NT2/D1 (cell line): ENCODE measurements around the gene IGFL4.

Source experiments
- DNase-seq: peaks from one replicate; pipeline ENCODE4 v3.0.0-alpha.2; 2011; ENCODE audit warnings: low read depth, low spot score
- H3K27me3 ChIP-seq: 2 replicates; pipeline ENCODE4 v1.6.0; 2011; ENCODE audit warnings: mild to moderate bottlenecking; ENCODE audit not compliant: insufficient read length, insufficient read depth
- H3K36me3 ChIP-seq: 2 replicates; pipeline ENCODE4 v1.6.1; 2011; ENCODE audit warnings: mild to moderate bottlenecking, low read length, mixed read lengths; ENCODE audit not compliant: insufficient read depth, insufficient read length
- H3K4me1 ChIP-seq: 2 replicates; pipeline ENCODE4 v1.5.1; 2011; ENCODE audit not compliant: insufficient read depth, insufficient read length
- H3K4me3 ChIP-seq: 2 replicates; pipeline ENCODE4 v1.5.1; 2011; ENCODE audit warnings: low read depth; ENCODE audit not compliant: insufficient read length
- H3K9ac ChIP-seq: 2 replicates; pipeline ENCODE4 v1.6.0; 2011; ENCODE audit warnings: low read depth; ENCODE audit not compliant: insufficient read length
- H3K9me3 ChIP-seq: 2 replicates; pipeline ENCODE4 v1.5.1; 2011; ENCODE audit warnings: mild to moderate bottlenecking, low read length; ENCODE audit not compliant: insufficient read depth
- SUZ12 ChIP-seq: IDR thresholded peaks from 2 replicates; pipeline ENCODE4 v1.6.1; 2011; ENCODE audit not compliant: insufficient read length, insufficient read depth; ENCODE audit errors: extremely low read depth
- YY1 ChIP-seq: IDR thresholded peaks from 2 replicates; pipeline ENCODE4 v1.6.1; 2011; ENCODE audit not compliant: insufficient read length, insufficient read depth
- ZNF274 ChIP-seq: IDR thresholded peaks from 2 replicates; pipeline ENCODE4 v1.6.1; 2011; ENCODE audit warnings: mild to moderate bottlenecking, low read depth, low read length

Gene IGFL4

DNA sequence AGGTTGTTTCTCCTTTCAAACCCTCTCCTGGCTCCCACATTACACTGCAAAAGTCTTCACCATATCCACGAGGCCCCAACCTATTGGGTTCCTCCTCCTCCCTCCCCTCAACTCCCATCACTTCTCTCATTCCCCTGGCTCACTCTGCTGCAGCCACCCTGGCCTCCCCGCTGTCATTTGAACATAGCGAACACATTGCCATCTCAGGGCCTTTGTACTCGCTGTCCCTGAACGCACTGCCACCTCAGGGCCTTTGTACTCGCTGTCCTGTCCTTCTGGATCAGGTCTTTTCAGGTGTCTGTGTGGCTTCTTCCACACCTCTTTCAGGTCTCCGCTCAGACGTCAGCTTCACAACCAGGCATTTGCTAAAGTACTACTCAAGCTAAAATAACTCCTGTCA, 43.9 kb downstream of the IGFL4 start:
- H3K4me3 ChIP-seq = no peak overlapping the region
- H3K36me3 ChIP-seq = peaks cover 8% of the 10 kb centered on the region
- no peak overlapping the region for H3K9ac ChIP-seq
- no peak for DNase-seq
- peaks cover 4% of the 10 kb centered on the region for H3K27me3 ChIP-seq
- H3K9me3 ChIP-seq = no peaks in the 10 kb centered on the region
- H3K4me1 ChIP-seq = peaks cover 7% of the 10 kb centered on the region
- TF ChIP-seq YY1 (no peak), SUZ12 (no peak), ZNF274 (no peak)

DNA sequence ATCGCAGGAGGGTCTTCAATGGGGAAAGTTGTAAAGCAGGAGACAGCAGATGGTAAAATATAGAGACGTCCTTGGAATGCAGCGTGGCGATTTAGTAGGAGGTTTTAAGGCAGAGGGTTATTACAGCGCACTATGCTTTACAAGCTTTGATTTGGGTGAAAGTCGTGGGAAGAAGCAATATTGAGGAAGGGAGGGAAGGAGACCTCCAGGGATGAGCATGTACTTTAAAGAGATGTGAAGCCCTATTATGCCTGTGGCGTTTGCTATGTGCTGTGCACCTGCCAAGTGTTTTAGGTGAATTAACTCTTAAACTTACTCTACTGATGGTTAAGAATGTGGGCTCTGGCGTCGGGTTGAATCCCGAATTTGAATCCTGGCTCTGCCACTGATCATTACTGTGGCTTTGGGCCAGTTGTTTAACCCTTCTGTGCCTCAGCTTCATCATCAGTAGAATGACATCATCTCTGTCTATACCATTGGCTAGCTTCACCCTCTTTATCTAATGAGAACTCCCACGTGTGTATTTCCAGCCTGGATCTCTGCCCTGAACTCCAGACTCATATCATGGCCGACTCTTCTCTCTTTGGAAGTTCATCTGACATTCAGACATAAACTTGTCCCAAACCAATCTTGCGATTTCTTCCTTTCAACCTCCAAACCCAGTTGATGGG, 45.0 kb downstream of the IGFL4 start:
- Histone ChIP-seq H3K27me3 (peaks cover 4% of the 10 kb centered on the region), H3K36me3 (peaks cover 8% of the 10 kb centered on the region), H3K4me3 (peak overlapping the region; percentile 79), H3K9me3 (no peaks in the 10 kb centered on the region), H3K9ac (peak overlapping the region; percentile 85), H3K4me1 (peaks cover 7% of the 10 kb centered on the region)
- TF ChIP-seq ZNF274 (no peak), SUZ12 (no peak), YY1 (no peak)
- DNase-seq = no peak

DNA sequence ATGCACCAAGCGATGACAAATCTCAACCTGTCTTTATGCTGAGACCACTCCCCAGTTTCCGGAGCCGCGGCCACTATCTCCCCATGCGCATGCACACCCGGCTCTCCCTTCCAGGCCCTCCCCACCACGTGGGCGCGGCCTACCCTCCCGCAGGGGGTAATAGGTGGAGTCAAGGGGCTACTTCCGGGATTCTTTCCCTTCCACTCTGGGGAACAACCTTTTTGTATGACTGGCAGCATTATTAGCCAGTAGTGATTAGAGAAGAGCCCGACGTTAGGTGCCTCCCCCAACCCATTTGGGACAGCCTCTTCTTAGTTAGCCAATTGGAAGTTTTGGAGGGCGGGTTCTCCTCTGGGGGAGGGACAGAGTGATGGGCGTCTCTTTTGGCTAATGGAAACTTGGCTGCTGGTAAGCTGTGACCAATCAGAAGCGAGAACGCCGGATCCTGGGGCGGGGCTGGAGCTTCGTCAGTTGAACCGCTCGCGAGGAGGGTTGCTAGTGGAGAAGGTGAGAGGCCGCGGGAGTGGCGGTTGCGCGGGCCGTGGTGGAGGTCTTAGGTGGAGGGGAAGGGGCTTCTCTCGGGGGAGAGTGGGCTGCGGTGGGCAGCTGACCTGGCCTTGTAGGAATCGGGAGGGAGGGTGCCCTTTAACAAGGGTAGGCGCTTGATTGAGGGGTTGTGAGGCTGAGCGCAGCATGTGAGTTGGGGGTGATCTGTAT, 45.6 kb downstream of the IGFL4 start, which contains the start of gene CCDC61:
Gene CCDC61 (plus strand): TSS at position 470 of the 717 bp plus-strand sequence. CDS start 7,552 bp downstream, outside the sequence.
- Histone ChIP-seq H3K27me3 (peaks cover under 1% of the 10 kb centered on the region), H3K9me3 (no peaks in the 10 kb centered on the region), H3K36me3 (peaks cover 8% of the 10 kb centered on the region), H3K4me1 (peaks cover 7% of the 10 kb centered on the region), H3K9ac (peak within 1 kb of the TSS; percentile 85), H3K4me3 (peak within 1 kb of the TSS; percentile 79)
- TF ChIP-seq SUZ12 = no peak
- TF ChIP-seq YY1 = no peak
- no peak for TF ChIP-seq ZNF274
- peak; percentile 92 for DNase-seq

DNA sequence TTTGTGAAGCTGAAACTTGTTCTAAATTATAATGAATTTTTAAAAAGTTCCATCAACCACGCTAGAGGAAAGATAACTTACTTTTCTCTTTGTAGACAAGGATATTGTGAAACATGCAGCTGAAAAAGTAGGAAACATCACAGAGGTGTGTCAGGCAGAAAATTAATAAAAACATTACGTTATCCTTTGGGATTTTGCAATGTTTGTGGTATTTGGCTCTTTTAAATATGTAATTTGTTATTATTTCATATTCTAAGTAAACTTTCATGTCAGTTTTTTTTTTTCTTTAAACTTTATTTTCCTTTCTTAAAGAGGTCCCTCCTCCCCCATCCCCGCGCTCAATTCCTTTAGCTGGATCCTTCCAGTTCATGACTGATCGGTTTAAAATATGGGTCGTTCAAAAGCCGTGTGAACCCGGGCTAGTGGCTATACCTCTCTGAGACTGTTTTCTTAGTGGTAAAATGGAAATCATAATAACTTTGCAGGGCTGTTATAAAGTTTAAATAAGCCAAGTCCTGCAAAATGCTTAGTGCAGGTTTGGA, 46.3 kb downstream of the IGFL4 start:
- Histone ChIP-seq H3K4me1 (peaks cover 3% of the 10 kb centered on the region), H3K4me3 (peak overlapping the region; percentile 43), H3K27me3 (no peaks in the 10 kb centered on the region), H3K36me3 (peaks cover 8% of the 10 kb centered on the region), H3K9me3 (no peaks in the 10 kb centered on the region), H3K9ac (peak overlapping the region; percentile 32)
- DNase-seq = no peak
- TF ChIP-seq SUZ12 (no peak), ZNF274 (no peak), YY1 (no peak)

DNA sequence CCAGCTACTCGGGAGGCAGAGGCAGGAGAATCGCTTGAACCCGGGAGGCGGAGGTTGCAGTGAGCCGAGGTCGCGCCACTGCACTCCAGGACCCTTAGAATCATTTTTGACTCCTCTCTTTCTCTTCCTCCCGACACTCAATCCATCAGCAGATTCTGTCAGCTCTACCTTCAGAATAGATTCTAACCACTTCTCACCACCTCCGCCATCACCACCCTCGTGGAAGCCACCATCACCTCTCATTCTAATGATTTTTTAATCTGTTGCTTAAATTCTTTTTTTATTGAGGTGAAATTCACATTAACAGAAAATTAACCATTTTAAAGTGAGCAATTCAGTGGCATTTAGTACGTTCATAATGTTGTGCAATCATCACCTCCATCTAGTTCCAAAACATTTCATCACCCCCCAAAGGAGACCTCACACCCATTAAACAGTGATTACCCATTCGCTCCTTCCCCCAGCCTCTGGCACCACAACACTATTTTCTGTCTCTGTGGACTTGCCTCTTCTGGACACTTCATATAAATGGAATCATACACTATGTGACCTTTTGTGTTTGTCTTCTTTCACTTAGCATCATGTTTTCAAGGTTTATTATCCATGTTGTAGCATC, 50.6 kb downstream of the IGFL4 start:
- no peaks in the 10 kb centered on the region for H3K4me1 ChIP-seq
- H3K9me3 ChIP-seq = no peaks in the 10 kb centered on the region
- TF ChIP-seq ZNF274 (no peak), SUZ12 (no peak), YY1 (no peak)
- no peak overlapping the region for H3K4me3 ChIP-seq
- H3K9ac ChIP-seq = no peak overlapping the region
- H3K27me3 ChIP-seq = no peaks in the 10 kb centered on the region
- DNase-seq = no peak
- no peaks in the 10 kb centered on the region for H3K36me3 ChIP-seq
